ENCODE measurements around the gene DUSP28.
"Not testable (repeated sequence)": the region's sequence is repeated elsewhere in the genome, so short reads cannot be mapped to it uniquely, and the experiment has no call there.

DUSP28 gene

DNA sequence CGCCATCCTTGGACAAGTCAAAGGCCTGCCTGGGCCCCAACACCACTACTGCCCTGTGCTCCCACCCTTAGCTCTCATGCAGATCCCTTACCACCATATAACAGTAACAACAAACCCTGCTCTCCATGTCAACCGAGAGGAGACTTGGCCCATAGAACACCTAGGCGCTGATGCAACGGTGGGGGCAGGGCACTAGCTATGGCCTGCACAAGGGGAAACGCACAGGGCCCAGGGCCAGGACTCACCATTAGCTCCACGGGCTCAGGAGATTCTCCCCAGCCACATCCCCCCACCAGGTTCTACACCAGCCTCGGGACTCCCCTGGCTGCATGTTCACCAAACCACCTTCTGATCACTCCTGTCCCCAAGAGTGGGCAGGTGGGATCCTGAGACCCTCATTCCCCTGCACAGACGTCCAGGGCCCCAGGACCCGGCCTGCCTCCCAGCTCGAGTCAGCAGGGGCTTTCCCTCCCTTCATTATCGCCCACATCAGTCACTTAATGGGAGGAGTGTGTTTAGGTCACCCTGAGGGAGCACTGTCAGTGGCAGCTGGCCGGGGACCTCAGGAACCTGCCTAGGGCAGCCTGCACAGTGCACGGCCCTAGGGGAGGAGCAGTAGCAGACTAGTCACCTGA lies 31.6 kb upstream of the DUSP28 start:
- no peak for DNase-seq

DNA sequence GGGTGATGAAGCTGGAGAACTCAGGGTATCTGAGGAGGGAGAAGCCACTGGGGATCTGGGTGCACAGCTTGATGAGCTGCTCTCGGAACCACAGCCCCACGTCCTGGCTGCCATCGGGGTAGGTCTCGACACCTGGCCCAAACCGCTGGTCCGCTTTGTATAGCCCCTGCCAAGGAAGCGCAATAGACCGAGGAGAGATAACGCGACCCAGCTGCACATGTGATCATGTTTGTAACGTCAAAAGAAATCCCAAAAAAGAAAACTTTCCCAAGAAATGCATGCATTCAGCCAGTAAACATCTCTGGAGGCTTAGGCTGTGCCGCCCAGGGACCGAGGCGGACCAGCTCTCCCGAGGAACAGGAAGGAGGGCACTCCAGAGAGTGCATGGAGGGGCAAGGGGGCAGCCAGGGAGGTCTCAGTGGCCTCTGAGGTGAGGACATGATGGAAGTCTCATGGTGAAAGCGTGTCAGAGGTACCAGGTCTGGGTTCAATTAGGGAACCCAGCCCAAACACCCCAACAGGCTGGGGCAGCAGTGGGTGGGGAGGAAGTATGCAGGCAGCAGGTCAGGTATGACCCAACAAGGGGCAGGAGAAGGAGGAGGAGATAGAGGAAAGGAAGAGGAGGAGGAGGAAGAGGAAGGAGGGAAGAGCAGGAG lies 30.7 kb upstream of the DUSP28 start:
- DNase-seq = no peak

DNA sequence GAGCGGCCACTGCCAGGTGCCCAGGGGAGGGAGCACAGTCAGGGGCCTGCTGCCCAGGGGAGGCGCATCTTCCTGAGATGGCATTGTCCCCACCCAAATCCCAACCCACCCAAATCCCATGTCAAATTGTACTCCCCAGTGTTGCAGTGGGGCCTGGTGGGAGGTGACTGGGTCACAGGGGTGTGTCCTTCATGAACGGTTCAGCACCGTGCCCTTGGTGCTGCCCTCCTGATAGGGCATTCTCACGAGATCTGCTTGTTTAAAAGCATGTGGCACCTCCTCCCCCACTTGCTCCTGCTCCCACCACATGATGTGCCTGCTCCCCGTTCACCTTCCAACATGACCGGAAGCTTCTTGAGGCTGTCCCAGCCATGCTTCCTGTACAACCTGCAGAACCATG lies 30.0 kb upstream of the DUSP28 start:
- DNase-seq = no peak

DNA sequence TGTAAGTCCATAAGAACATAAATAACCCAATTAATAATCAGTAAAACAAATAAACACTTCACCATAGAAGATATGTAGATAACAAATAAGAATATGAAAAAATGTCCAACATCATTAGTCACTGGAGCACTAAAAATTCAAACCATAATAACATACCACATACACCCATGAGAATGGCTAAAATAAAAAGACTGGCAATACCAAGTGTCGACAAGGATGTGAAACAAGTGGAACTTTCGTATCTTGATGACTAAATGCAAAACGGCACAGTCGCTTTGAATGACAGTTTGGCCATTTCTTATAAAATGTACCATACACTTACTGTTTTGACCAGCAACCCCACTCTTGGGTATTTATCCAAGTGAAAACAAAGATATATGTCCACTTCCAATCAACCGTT lies 29.1 kb upstream of the DUSP28 start:
- no peak for DNase-seq

DNA sequence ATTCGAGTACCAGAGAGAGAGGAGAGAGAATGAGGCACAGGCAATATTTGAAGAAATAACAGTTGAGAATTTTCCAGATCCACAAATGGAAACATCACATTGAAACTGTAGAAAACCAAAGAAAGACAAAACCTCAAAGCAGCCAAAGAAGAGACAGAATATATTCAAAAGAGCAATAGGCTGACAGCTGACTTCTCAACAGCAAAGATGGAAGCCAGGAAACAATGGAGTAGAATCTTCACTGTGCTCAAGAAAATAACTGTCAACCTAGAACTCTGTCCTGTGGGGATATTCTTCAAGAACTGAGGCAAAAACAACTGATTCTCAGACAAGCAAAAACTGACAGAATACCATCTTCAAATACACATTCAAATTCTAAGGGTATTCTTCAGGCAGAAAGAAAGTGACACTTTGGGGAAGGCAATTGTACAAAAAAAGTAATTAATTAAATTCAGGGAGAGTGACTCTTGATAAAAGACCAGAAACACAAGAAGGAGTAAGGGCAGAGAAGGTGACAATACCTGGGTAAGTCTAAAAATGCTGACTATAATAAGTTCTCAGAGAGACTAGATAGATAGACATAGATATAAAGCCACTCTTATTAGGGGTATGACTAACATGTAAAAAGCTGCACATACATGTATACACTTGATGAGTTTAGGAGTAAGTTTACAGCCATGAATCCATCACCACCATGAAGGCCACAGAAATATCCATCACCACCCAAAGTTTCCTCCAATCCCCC lies 28.0 kb upstream of the DUSP28 start:
- DNase-seq = no peak

DNA sequence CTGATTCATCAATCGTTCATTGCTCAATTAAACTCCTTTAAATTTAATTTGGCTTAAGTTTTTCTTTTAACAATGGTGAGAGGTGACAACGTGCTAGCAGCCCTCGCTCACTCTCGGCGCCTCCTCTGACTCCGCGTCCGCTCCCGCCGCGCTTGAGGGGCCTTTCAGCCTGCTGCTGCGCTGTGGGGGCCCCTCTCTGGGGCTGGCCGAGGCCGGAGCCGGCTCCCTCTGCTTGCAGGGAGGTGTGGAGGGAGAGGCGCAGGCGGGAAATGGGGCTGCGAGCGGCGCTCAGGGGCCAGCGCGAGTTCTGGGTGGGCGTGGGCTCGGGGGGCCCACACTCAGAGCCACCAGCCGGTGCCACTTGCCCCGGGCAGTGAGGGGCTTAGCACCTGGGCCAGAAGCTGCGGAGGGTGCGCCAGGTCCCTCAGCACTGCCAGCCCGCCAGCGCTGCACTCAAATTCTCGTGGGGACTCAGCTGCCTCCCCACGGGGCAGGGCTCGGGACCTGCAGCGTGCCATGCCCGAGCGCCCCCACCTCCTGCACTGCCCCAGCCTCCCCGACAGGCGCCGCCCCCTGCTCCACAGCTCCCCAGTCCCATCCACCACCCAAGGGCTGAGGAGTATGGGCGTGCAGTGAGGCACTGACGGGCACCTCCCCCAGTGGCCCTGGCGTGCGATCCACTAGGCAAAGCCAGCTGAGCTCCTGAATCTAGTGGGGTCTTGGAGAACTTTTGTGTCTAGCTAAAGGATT lies 22.0 kb upstream of the DUSP28 start:
- no peak for DNase-seq

DNA sequence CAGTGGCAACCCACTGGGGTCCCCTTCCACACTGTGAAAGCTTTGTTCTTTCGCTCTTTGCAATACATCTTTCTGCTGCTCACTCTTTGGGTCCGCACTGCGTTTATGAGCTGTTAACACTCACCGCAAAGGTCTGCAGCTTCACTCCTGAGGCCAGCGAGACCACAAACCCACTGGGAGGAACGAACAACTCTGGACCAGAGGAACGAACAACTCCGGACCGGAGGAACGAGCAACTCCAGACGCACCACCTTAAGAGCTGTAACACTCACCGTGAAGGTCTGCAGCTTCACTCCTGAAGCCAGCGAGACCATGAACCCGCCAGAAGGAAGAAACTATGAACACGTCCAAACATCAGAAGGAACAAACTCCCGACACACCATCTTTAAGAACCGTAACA lies 21.1 kb upstream of the DUSP28 start:
- not testable (repeated sequence) for DNase-seq

DNA sequence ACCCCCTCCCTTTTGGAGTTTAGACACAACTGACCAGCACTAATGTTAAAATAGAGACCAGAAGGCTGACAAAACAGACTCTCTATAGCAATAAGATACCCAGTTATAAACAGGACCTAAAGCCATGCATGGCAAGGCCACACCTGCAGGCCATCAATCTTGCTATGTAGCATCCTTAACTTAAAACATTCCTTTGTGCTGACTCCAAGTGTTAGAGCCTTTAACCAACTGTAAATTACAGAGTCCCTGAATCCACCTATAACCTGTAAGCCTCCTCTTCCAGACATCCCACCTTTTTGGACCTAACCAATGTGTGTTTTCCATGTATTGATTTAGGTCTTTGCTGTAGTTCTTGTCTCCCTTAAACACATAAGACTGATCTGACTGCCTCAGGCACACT lies 20.3 kb upstream of the DUSP28 start:
- no peak for DNase-seq

DNA sequence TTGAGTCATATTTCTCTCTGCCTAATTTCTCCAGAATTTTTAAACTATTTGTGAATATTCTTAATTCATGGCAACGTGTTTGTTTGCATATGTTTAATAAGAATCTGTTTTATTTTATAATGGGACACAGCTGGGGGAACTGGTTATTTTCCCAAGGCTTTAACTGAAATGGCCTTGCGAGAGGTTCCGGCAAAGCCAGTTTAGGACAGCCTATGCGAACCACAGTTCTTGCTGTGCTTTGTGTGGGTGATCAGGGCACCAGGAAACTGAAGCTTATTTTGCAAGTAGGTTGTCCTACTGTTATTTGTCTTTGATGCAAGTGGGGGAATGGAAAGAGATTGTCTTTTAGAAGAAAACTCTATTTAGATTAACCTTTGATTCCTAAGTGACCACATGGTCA lies 8.9 kb upstream of the DUSP28 start:
- no peak for DNase-seq

DNA sequence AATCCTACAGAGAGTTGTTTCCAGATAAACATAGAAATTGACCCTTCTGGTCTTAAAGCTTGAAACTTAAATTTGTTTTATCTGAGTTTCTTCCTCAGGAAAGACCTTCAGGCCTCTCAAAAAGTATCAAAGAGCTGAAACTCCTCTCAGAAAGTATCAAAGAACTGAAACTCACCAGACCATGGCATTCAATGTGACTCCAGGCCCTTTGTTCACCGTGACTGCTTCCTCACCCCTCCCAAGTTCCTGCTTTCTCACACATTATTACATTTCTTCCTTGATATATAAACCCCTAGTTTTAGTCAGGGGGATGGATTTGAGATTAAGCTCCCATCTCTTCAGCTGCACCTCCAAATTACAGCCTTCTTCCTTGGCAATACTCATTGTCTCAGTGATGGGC lies 8.3 kb upstream of the DUSP28 start:
- no peak for DNase-seq

DNA sequence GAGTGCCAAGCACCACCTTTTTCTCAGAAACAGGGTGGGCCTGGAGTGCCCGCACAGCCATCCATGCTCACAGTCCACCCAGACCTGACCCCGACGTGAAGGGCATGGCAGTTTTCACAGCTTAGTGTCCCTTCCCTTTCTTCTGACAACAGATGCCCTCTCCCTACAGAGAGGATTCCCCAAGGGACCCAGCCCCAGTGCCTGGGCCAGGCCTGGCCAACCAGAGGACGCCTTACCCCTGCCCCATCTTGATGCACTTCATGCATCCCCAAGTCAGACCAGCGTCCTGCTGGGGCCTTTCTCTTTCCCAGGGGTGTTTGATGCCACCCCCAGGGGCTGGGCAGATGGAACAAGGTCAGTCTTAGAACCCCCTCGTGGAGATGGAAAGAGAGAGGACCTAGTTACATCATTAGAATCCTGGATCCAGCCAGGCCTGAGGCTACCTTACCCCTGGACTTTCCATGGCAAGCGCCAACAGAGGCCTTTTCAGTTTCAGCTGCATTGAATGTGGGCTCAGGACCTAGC lies 6.1 kb upstream of the DUSP28 start:
- no peak for DNase-seq

DNA sequence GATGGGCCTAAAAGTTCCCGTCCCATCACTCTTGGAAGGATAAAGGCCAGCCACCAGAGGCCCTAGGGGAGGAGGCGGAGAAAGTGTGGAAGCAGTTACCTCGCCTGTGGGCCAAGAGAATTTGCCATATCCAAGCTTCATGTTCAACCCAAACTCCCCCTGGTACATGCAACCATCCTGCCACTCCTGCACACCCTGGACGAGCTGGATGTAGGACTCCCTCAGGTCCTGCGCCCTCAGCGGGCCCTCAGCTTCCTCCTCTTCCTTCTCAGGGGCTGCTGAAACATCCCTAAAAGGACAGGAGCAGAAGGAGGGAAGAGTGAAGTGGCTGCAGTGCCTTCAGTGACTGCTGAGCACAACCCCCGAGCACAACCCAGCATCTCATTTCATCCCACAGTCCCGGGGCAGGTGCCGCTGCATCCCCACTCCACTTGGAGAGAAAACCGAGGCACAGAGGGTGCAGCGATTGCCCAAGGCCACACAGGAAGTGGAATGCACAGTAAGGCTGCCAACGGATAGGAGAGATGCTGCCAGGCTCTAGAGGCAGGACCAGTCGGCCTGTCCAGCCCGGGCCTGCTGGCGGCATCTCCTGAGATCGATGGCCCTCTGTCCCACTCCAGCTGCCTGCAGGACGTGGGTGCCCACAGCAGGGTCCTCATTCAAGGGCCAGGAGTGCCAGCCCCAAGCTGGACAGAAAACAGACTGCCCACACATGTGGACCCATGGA lies 5.2 kb upstream of the DUSP28 start:
- DNase-seq = no peak

DNA sequence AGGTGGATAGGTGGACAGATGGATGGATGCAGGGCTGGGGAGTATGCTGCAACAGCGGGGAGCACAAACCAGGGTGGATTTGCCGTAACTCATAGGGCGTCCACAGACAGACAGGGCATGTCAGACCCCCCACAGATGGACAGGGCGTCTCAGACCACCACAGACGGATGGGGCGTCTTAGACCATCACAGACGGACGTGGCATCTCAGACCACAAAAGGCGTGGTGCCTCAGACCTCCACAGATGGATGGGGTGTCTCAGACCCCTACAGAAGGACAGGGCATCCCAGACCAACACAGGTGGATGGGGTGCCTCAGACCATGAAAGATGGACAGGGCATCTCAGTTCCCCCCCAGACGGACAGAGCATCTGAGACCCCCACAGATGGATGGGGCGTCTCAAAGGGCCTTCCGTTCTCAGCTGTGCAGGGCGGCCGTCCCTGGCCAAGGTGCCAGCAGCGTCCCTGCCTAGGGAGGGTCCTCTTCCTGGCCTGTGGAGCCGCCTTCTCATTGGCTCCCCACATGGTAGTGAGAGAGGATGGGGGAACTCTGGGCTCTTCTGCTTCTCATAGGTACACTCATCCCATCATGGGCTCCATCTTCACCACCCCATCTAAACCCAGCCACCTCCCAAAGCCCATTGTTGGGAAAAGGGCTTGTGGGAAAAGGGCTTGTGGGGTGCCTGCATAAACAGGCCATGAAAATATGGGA lies 4.5 kb upstream of the DUSP28 start:
- no peak for DNase-seq

DNA sequence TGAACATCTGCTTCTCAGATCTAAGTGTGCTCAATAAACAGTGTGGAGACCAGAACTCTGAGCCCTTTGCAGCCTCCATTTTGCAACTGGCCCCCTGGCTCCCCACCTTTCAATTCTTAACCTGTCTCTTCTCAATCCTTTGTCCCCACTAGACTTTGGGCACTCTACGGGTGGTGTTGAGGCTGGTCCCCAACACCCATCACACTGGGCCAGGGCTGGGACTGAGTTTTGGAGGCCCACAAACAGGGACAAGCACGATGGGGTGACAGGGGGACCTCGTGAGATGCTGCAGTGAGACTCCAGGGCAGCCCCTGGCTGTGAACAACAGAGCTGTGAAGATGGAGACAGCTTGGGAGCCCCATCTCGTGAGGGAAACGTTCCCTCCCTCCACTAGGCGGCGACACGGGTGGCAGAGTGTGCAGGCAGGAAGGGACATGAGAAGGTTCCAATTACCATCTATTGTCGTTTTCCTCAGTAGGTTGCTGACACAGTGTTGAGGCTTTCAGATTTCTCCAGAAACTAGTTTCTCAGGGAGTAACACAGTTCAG lies 3.5 kb upstream of the DUSP28 start:
- no peak for DNase-seq

DNA sequence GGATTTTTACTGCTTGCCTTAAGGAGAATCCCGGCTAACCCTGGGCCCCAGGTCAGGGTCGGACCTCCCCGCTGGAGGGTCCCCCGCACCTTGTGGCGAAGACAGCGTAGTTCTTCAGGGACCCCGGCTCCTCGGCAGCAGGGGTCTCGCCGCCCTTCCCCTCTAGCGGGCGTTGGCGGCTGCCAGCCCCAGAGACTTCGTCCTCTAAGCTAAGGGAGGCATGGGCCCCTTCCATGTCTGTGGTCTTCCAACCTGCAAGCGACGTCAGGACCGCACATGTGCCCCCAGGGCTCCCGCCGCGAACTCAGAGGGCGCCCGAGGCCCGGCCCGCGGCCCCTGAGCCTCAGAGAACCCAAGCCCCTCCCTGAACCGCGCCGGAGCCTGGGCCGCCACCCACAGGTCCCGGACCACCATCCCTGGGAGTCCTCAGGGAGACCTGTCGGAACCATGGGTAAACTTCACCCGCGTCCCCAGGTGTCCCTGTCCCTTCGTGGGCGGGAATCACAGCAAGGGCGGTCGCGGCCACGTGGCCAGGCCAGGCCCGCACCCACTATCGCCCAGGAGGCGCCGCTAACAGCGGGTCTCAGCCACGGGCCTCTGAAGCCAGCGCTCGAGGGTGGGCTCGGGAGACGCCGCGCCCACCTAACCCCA lies 2.9 kb upstream of the DUSP28 start:
- DNase-seq = no peak

DNA sequence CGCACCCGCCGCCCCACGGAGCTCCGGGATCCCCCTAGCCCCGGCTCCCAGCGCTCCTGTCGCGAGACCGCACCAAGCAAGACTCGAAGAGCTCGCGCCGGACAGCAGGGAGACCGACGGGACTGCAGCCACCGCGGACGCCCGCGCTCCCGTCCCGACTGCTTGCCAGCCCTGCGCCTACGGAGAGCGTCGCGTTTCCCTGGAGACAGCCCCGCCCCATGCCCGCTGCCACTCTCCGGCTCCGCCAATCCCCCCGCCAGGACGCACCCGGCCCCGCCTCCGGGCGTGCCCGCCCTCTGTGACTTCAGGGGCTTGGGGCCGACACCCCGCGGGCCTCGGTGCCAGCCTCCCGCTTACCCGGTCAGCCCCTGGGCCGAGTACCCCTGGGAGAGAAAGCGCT lies 2.3 kb upstream of the DUSP28 start, which contains the start of gene ANKMY1:
Gene ANKMY1, minus strand, starts transcription at position 181 of the 400 bp plus-strand sequence. CDS start 653 bp downstream, outside the sequence.
- DNase-seq = no peak

DNA sequence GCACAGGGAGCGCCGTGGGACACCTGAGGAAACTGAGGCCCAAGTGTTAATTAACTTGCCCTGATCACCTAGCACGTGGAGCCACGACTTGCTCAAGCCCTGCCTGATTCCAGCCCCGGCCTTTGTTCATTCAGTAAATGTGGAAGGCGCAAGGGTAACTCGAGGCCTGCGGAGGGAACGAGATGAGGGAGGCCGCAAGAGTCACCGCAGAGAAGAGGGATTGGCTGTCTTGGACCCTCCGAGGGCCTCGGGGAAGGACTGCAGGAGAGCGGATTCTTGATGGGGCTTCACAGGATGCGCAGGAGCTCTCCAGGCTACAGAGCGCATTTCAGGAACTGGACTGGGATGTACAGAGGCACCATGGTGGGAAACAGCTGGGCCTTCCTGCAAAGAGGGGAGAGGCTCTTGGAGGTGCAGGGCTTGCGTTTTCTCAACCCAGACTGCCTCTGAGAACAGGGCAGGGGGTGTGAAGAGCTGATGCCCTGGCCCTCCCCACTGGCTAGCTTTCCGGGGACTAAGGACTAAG lies 1.9 kb upstream of the DUSP28 start:
- DNase-seq = no peak

DNA sequence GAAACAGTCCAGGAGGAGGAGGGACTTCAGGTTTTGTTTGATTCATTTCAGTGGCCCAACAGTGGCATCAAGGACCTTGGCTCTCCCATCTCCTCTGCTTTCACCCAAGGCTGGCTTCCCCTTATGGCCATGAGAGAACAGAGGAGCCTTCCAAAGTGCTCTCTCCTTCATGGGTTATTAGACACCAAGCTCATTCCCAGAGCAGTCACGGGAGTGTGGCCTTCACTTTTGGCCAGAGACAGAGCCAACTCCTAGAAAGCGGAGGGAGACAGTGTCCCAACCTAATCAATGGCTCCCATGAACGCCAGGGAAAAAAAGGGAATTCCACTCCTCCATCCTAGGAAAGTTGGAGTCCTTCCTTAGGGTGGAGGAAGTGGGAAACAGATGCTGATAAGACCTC lies 871 bp upstream of the DUSP28 start:
- DNase-seq = no peak

DNA sequence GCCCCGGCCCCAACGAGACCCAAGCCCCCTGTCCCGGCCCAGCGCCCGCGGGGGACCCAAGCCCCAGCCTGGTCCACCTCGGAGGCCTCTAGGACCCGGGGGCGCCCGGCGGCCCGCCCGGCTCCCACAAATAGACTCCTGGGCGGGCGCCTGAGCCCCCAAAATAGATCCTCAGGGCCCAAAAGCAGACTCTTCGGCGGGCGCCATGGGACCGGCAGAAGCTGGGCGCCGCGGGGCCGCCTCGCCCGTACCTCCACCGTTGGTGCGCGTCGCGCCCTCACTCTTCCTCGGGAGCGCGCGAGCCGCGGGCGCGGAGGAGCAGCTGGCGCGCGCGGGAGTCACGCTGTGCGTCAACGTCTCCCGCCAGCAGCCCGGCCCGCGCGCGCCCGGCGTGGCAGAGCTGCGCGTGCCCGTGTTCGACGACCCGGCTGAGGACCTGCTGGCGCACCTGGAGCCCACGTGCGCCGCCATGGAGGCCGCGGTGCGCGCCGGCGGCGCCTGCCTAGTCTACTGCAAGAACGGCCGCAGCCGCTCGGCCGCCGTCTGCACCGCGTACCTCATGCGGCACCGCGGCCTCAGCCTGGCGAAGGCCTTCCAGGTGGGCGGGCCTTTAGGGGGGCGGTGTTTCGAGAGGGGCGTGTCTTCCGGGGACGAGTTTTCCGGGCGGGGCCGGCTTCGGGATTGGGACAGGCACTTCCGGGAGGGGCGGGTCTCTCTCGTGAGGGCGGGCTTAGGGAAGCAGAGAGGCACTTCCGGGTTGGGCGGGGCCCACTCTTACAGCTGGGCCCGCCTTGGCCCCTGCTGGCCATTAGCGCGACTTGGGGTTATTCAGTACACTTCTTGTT lies 545 bp downstream of the DUSP28 start:
- DNase-seq = peak; percentile 86

All from NCI-H2081 treated with DMSO at 0.1 percent for 48 hours (cell line).